ENCODE data around the gene TEAD2.

Gene TEAD2

DNA sequence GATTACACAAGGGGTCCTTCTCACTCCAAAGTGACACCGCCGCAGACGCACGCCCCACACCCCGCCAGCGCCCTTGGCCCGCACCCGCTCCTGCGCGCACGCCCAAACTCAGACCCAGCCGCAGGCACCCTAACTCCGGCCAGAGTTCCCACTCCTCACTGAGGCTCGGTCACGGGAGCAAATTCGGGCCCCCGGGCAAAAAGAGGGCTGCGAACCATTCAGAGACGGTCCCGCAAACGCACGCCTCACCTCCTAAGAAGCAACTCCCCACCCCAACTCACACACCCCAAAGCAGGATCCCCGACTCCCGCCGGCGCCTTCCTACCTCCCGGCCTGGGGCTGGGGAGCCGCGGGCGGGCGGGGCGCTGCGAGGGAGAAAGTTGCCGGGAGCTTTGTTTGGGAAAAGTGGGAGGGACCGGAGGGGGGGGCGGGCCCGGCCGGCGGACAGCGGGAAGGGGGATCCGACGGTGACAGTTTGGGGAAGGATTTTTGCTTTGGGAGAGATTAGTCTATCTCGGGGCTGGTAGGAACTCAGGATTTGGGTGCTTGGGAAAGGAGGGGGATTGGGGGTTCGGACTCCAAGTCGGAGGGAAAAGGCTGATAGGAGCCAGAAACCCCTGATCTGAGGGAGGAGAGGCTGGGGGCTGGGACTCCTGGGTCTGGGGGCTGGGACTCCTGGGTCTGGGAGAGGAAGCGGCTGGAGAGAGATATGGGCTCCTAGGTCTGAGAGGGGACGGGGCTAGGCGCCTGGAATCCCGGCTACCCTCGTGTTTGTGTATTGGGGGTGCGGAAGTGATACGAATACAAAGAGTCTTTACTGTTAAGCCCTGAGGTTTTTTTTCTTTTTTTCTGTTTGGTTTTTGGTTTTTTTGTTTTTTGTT, at the start of gene TEAD2:
TSS of gene TEAD2 (minus strand) at position 369 of the 881 bp plus-strand sequence. CDS start 2,341 bp downstream, outside the sequence.
- DNase-seq (ENCODE audit: low read depth, low spot score): no peak

DNA sequence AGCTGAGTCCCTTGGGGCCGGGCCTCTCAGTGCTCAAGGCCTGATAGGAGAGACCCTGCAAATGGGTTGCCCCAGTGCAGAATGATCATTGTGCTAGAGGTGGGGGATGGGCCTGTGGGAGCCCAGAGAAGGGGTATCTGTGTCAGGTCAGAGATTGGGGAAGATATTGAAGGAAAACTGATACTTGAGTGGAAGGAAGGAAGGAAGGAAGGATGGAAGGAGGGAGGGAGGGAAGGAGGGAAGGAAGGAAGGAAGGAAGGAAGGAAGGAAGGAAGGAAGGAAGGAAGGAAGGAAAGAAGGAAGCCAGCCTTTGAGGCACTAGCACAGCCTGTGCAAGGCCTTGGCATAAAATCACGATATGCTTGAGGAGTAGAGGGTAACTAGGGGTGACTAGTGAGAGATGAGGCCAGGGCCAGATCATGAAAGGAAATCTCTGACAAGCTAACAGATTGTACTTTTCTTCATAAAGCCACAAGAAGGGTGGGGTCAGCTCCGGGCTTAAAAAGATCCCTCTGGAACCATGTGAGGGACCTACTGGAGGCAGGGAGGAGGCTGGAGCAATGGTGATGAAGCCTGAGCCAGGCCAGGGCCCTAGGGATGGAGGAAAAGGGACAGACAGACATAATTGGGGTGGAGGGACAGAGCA, 49.6 kb upstream of the TEAD2 start:
- no peak for DNase-seq (ENCODE audit: low read depth, low spot score)

DNA sequence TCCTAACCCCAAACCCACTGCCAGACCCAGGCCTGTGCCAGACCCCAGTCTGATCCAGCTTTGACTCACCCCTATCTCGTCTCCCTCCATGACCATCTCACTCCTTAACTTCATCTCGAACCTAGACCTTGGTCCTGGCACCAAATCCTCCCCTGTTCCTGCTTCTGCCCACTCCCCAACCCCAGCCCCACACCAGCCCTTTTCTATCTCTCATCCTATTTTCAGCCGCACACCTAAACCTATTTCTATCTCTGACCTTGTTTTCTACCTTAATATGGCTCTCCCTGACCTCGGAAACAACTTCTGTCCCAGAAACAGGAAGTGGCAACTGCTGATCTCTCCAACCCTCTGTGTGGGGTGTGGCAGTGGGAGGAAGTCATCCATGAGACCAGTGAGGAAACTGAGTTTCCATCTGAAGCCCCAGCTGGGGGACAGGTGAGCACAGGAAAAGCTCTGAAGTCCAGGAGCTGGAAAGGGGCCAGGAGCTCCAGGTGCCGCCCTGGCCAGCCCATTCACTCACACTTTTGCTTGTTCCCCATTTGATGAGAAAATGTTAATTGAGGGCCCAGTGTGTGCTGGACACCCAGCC, 47.3 kb upstream of the TEAD2 start:
- no peak for DNase-seq (ENCODE audit: low read depth, low spot score)

DNA sequence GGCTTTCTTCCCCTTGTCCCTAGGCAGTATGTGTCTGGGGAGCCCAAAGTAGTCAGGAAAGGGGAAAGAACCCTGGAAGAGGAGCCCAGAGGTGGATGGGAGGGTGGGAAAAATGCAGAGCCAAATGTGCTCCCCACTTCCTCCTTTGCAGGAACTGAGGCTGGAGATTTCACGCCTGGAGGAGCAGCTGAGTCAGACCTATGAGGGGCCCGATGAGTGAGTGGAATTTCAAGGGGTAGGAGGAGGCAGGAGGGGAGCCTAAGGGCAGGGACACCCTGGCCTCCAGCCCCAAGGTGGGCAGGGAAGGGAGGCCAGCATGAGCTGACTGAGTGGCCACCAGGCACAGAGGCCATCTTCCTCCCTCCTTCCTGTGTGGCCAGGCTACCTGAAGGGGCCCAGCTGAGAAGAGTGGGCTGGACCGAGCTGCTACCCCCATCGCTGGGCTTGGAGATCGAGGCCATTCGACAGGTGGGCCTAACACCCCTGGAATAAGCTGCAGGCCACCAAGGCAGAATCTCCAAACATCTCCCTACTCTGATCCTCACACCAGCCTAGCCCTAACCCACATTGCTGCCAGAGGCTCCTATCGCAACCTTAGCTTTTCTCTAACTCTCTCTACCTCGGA, 46.7 kb upstream of the TEAD2 start:
- no peak for DNase-seq (ENCODE audit: low read depth, low spot score)

DNA sequence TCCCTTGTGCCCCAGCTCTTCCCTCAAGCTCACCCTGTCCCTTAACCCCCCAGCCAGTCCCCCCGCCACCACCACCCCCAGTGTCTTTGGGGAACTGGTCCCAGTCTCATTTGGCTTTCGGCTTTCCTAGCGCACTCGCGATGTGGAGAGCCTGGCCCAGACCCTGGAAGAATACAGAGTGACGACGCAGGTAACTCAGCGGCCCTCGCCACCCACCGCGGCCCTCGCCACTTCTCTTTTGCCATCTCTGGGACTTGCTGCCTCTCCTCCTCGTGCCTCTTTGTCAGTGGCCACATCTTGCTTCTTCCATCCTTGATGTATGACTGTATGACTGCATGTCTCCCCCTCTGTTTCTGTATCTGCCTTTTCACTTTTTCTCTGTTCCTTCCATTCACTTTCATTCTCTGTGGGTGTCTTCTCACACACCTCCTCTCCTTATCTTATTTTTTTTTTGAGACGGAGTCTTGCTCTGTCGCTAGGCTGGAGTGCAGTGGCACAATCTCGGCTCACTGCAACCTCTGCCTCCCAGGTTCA, 45.3 kb upstream of the TEAD2 start:
- no peak for DNase-seq (ENCODE audit: low read depth, low spot score)

DNA sequence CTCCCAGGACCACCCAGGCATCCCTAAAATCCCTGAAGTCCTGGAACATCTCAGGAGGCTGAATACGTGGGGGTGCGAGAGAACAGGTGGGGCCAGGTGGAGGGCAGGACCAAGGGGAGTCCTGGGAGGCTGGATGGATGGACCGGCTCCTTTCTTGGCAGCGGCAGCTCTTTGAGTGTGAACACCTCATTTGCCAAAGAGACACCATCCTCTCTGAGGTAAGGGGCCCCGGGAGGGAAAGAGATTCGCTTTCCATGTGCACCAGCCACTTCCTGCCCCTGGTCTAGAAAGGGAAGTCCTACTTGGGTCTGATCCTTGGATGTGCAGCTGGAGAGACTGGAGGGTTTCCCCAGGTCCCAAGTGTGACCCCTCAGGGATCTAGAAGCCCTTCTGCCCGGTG, 44.9 kb upstream of the TEAD2 start:
- no peak for DNase-seq (ENCODE audit: low read depth, low spot score)

DNA sequence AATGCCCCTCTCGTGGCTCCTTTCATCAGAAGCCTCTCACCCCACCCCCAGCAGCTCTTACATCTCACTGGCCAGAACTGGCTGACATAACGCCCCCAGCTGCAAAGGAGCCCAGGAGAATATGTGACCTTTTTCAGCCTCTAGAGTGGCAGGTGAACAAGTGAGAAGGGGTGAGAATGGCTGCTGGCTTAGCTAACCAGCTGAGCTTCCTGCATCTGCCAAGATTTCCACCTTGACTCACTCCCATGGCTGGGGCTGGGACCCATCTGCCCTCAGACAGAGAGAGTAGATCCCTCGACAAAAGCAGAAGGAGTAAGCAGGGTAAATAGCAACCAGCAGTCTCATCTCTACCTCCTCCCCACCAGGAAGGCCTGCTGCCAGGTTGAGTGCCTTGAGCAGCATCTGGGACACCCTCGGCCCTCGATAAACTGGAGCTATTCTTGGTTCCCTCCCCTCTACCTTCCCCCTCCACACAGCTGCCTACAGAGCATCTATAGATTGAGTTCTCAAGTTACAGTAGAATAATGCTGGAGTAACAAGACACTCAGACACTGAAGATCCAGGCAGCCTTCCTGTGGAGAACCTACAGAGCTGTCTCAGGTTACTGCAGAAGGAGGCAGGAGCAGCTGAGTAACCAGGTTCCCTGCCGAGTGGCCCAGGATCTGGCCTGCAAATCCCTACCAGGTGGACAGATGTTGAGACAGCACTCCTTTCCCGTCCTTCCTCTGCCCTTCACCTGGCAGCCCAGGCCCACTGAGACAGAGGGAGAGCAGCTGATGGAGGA, 41.4 kb upstream of the TEAD2 start:
- DNase-seq (ENCODE audit: low read depth, low spot score): no peak

DNA sequence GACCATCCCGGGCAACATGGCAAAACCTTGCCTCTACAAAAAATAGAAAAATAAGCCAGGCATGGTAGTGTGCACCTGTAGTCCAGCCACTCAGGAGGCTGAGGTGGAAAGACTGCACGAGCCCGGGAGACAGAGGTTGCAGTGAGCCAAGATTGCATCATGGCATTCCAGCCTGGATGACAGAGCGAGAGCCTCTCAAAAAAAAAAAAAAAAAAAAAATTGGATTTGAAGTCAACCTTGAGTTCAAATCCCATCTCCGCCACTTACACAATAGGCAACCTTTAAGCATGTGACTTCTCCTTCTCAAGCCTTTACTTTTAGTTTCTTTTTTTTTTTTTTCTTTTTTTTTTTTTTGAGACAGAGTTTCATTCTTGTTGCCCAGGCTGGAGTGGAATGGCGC, 37.8 kb upstream of the TEAD2 start:
- DNase-seq (ENCODE audit: low read depth, low spot score): no peak

DNA sequence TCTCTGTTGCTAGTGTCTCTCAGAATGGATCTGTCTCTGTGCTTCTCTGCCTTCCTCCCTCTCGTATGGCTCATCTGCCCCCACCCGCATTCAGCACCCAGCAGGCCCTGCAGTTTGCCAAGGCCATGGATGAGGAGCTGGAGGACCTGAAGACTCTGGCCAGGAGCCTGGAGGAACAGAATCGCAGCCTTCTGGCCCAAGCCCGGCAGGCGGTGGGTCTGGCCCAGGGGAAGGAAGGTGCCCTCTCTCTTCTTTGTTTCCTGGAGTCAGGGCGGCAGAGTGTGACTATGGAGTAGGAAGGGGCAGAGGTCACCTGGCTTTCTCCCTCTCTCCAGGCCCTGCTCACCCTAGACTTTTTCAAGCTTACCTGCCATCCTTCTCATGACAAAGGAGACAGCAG, 36.7 kb upstream of the TEAD2 start:
- no peak for DNase-seq (ENCODE audit: low read depth, low spot score)

DNA sequence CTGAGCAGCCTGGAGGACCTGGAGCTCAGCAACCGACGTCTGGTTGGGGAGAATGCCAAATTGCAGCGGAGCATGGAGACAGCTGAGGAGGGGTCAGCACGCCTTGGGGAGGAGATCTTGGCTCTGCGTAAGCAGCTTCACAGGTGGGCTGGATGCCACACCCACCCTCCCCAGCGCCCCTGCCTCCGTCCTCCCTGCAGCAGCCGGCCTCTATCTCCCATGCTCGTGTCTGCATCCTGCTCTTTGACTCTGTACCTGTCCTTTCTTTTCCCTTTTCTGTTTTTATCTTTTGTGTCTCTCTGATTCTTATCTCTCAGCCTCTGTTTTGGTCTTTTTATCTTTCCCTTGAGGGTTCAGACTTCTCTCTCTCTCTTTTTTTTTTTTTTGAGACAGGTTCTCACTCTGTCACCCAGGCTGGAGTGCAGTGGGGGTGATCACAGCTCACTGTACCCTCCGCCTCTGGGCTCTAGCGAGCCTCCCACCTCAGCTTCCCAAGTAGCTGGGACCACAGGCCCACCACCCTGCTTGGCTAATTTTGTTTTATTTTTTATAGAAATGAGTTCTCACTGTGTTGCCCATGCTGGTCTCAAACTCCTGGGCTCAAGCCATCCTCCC, 35.9 kb upstream of the TEAD2 start:
- DNase-seq (ENCODE audit: low read depth, low spot score): no peak

DNA sequence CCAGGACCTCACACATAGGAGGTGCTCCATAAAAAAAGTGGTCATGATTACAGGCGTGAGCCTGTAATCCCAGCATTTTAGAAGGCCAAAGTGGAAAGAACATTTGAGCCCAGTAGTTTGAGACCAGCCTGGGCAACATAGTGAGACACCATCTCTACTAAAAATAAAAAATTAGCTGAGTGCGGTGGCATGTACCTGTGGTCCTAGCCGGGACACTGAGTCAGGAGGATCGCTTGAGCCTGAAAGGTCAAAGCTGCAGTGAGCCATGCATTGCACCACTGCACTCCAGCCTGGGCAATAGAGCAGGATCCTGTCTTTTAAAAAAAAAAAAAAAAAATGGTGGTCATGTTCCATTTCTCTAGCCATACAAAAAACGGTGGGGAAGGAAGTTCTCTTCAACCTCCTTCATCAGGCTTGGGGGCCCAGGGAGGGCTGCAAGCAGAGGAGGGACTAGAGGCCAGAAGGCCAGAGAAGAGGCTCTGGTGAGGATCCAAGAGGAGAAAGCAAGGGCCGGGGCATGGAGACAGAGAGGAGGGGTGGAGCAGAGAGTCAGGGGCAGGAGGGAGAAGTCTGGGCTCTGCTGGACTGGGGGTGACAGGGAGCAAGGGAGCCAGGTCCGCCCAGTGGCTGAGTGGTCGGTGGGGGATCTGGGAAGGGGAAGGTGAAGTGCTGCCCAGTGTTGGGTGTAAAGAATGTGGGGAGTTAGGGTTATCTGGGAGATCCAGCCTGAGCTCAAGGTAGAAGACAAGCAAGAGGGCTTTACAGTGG, 34.7 kb upstream of the TEAD2 start:
- DNase-seq (ENCODE audit: low read depth, low spot score): no peak

DNA sequence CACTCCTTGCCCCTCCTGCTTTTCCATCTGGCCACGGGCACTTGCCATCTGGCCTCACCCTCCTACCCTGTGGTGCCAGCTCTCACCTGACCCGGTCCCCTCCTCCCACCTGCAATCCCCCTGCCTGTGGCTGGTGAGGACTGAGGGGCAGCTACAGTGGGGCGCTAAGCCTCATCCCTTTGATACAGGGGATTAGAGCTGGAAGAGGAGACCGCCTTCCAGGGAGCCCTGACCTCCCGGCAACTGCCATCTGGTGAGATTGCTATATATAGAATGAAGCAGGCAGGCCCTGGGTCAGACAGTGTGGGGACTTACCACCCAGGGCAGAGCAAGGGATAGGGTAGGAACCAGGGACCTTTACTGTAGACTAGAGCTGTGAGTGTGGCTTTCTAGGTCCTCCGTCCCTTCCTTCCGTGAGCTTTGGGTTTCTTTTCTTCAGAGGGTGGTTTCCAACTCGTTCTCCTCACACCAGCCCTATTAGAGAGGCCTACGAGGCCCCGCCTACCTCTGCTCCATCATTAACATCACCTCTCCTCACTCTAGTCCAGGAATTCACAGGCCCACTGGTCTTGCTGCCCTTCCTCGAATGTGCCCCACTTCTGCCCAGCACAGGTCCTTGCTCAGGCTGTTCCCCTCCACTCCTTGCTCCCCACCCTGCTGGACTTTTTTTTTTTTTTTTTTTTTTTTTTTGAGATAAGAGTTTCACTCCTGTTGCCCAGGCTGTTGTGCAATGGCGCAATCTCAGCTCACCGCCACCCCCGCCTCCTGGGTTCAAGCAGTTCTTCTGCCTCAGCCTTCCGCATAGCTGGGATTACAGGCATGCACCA, 33.6 kb upstream of the TEAD2 start:
- DNase-seq (ENCODE audit: low read depth, low spot score): no peak

DNA sequence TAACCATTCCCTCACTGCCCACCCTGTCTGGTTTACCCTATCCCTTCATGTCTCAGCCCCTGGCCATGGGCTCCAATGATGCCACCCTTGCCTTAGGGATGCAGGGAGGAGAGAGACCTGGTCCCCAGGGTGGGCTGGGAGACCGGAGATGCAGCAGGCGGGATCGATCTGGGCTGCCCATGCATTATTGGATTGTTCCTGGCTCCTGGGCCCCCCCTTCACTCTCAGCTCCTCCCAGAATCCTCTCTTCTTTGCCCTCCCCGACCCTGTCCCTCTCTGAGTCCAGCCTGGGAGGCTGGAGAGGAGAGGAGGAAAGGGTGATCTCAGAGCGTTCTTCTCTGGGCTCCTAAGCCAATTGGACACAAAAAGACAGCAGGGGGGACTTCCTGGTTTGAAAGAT, 31.7 kb upstream of the TEAD2 start:
- no peak for DNase-seq (ENCODE audit: low read depth, low spot score)

DNA sequence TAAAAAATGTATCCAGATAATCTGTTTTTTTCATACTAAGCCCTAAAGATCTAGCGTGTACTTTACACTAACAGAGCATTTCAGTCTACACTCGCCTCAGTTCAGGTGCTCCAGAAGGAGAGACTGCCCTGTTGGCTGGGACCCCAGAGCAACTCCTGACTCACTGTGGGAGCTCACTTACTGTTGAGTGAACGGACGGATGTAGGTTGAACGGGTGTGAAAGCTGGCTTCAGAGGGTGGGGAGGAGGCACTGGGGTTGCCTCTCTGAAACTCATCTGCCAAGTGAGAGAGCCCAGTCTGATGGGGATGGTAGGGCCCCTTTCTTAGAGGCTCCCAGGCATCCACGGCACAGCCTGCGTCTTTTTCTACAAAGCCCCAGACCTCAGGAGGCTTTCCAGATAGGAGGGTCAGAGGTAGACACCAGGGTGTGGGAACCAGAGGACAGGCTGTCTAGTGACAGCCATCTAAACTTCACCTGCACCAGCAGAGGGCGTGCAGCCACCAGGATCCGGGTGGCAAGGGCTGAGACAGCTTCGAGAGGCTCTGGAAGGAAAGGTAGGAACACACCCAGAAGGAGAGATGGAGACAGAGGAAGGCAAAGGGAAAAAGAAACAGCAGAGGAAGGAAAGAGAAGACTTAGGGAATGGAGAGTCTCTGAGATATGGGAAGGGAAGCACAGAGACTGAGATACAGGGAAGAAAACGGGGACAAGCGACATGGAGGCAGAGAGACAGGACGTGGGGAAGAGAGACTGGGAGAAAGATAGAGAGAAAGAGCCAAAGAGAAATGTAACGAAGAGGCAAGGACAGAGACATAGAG, 29.6 kb upstream of the TEAD2 start:
- DNase-seq (ENCODE audit: low read depth, low spot score): peak; percentile 53

DNA sequence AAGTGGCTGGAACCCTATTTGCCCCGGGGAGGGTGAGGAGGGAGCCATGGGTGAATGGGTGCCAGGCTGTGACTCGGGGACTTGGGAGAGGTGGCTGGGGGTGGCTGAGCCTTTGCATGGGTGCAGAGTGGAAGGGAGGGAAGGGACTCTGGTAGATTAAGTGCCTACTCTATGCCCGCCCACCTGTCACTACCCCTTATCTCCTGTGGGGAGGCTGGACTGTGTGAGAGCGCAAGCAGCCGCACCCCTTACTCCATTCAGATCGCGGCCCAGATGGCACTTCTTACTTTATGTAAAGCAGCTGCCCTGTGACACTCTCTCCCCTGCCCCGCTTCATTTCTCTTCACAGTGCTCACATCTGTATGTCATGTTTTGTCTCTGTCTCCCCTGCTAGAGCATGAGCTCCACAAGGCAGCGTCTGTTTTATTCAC, 28.7 kb upstream of the TEAD2 start:
- no peak for DNase-seq (ENCODE audit: low read depth, low spot score)

DNA sequence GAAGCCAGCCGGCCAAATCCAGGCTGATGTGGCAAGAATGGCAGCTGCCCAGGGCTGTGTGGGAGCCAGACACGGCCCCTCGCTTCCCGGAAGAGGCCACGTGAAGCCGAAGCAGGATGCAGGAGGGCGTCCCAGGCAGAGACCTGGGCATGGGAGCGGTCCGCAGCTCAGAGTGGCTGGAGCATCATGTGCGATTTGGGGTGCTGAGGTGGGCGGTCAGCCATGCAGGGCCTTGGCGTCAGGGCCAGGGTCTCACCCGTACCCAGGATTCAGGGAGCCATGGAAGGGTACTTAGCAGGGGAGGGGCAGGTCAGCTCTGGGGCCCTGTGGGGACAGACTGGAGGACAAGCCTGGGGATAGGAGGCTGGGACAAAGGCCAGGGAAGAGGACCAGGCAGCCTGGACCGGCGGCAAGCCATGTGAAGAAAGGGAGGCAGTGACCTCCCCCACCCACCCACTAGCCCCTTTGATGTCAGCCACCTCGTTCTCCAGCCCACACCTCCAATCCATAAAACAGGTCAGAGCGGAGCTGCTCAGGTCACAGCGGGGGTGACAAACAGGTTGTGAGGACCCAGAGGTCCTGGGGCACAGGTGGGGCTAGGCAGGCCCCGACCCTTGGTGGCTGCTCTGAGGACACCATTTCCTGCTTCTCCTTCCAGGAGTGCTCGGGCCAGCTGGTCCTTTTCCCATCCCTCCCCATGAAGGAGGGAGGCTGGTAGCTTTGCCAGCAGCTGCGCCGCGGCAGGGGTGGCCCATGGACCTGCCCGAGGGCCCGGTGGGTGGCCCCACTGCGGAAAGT, 28.1 kb upstream of the TEAD2 start:
- DNase-seq (ENCODE audit: low read depth, low spot score): no peak

DNA sequence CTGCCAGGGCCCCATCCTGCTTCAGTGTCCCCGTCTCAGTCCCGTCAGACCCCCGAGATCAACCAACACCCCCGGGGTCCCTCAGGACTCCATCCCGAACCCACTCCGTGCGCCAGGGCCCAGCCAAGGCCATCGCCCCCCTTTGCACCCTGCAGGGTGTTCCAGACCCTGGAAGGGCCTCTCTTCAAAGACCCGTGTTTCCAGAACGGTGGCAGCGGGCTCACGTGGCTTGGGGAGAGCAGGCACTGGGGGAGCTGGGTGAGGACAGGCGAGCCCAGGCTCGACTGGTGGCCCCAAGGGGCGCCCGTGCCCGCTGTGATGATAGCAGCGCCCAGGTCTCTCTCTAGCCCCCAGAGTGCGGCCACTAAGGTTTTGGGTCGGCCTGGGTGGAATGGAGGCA, 27.2 kb upstream of the TEAD2 start:
- no peak for DNase-seq (ENCODE audit: low read depth, low spot score)

All from activated naive CD8-positive, alpha-beta T cell treated with anti-CD3 and anti-CD28 coated beads, Interleukin-2, amount 50 U/mL, for 16 hours (primary cell).